K562 (cell line): Measurements from ENCODE around the gene ZNF335. TPM values are rescaled to one million over a fixed set of nuclear protein-coding genes. Genes with fewer than 3 reads are reported as not detected.
A peak's percentile ranks its signal among the peaks of the same experiment; 100 is the strongest.

ENCODE experiments used
- ARID2 ChIP-seq: fragments of 450-650 bp; IDR thresholded peaks from 2 replicates; pipeline ENCODE4 v1.6.1; 2017; ENCODE audit warnings: antibody characterized with exemption, mild to moderate bottlenecking
- ATF1 ChIP-seq, 2 experiments: fragments of 450-650 bp in 1 of 2; IDR thresholded peaks; 2 replicates each; pipeline ENCODE4 v1.6.1; 2016; ENCODE audit warnings: missing compliant biosample characterization in 1 of 2, missing genetic modification characterization in 1 of 2
- CBX2 ChIP-seq: fragments of 200-600 bp; sonication (generic); IDR thresholded peaks from one replicate; pipeline ENCODE4 v1.6.1; 2012; ENCODE audit warnings: mild to moderate bottlenecking, low read length, inconsistent platforms; ENCODE audit not compliant: insufficient read depth, poor library complexity, severe bottlenecking
- CBX5 ChIP-seq: IDR thresholded peaks from 2 replicates; pipeline ENCODE4 v1.6.1; 2014; ENCODE audit warnings: low read depth, borderline replicate concordance
- FUS ChIP-seq: fragments of 200-400 bp; formaldehyde crosslinking; optimal IDR thresholded peaks from 2 replicates; pipeline ENCODE3; 2017; ENCODE audit warnings: low read depth, low read length
- HNRNPK ChIP-seq: fragments of 200-400 bp; formaldehyde crosslinking; IDR thresholded peaks from one replicate; pipeline ENCODE4 v1.6.1; 2018; ENCODE audit warnings: mild to moderate bottlenecking, low read depth, low read length; ENCODE audit not compliant: poor library complexity, severe bottlenecking
- HSF4 ChIP-seq: fragments of 250-450 bp; sonication (Bioruptor Pico); IDR thresholded peaks from 2 replicates; pipeline ENCODE4 v2.1.2; 2022; ENCODE audit warnings: mild to moderate bottlenecking, moderate library complexity, borderline replicate concordance
- JUN ChIP-seq, 2 experiments: sonication (generic) in 1 of 2; formaldehyde crosslinking in 1 of 2; IDR thresholded peaks; 2 replicates each; pipeline versions ENCODE4 v1.6.1 to v1.8.0; 2012 to 2022; ENCODE audit warnings: borderline replicate concordance in 2 of 2, mild to moderate bottlenecking in 2 of 2, improper control_type of control experiment in 1 of 2, low read depth in 1 of 2, low read length in 1 of 2, missing genetic modification reagents in 1 of 2
- JUND ChIP-seq, 2 experiments: IDR thresholded peaks; 2 replicates in 1 of 2; 3 replicates in 1 of 2; pipeline ENCODE4 v1.6.1; 2011; ENCODE audit warnings: borderline replicate concordance in 2 of 2, low read depth in 2 of 2, low read length in 2 of 2, improper control_type of control experiment in 1 of 2, missing biosample characterization in 1 of 2, missing genetic modification characterization in 1 of 2, missing genetic modification reagents in 1 of 2
- MCM2 ChIP-seq: fragments of 450-650 bp; IDR thresholded peaks from 2 replicates; pipeline ENCODE4 v1.6.1; 2017; ENCODE audit warnings: low read depth, mild to moderate bottlenecking
- NFE2 ChIP-seq: IDR thresholded peaks from 2 replicates; pipeline ENCODE4 v1.6.1; 2014; ENCODE audit warnings: antibody characterized with exemption, low read depth
- NR4A1 ChIP-seq, 2 experiments: fragments of 250-450 bp in 1 of 2; fragments of 450-650 bp in 1 of 2; sonication (Bioruptor Pico) in 1 of 2; IDR thresholded peaks; 2 replicates each; pipeline versions ENCODE4 v1.4.0 to v1.6.1; 2016 to 2020; ENCODE audit warnings: mild to moderate bottlenecking in 2 of 2, missing compliant biosample characterization in 1 of 2, missing genetic modification characterization in 1 of 2, moderate library complexity in 1 of 2
- POLR2AphosphoS5 ChIP-seq: IDR thresholded peaks from 2 replicates; pipeline ENCODE4 v1.6.1; 2011; ENCODE audit warnings: mild to moderate bottlenecking, low read depth, low read length, moderate library complexity; ENCODE audit not compliant: control insufficient read depth, insufficient read depth
- RUNX1 ChIP-seq: sonication (generic); IDR thresholded peaks from 2 replicates; pipeline ENCODE4 v1.6.1; 2016; ENCODE audit warnings: antibody characterized with exemption, low read depth
- SAFB ChIP-seq: fragments of 200-400 bp; formaldehyde crosslinking; IDR thresholded peaks from 2 replicates; pipeline ENCODE4 v1.6.1; 2017; ENCODE audit warnings: low read depth, low read length, borderline replicate concordance
- SMAD4 ChIP-seq: fragments of 250-450 bp; sonication (Bioruptor Pico); conservative IDR thresholded peaks from 2 replicates; pipeline ENCODE4 v1.8.0; 2021; ENCODE audit warnings: inconsistent platforms, mild to moderate bottlenecking, moderate library complexity
- SNRNP70 ChIP-seq: fragments of 200-400 bp; formaldehyde crosslinking; optimal IDR thresholded peaks from 2 replicates; pipeline ENCODE3; 2017; ENCODE audit warnings: low read depth, low read length
- TAF1 ChIP-seq: IDR thresholded peaks from 2 replicates; pipeline ENCODE4 v1.6.1; 2011; ENCODE audit warnings: mild to moderate bottlenecking, low read length, moderate library complexity; ENCODE audit not compliant: insufficient read depth, control insufficient read depth, severe bottlenecking; ENCODE audit errors: extremely low read depth
- U2AF1 ChIP-seq: fragments of 200-400 bp; formaldehyde crosslinking; optimal IDR thresholded peaks from 2 replicates; pipeline ENCODE3; 2017; ENCODE audit warnings: mild to moderate bottlenecking, low read depth, low read length, moderate library complexity
- ZNF124 ChIP-seq: sonication (generic); formaldehyde crosslinking; IDR thresholded peaks from 2 replicates; pipeline ENCODE4 v1.8.1; 2022; ENCODE audit warnings: missing genetic modification reagents
- ZNF551 ChIP-seq: fragments of 250-450 bp; sonication (Bioruptor Pico); IDR thresholded peaks from 2 replicates; pipeline ENCODE4 v1.5.0; 2021; ENCODE audit warnings: mild to moderate bottlenecking, moderate library complexity
- ZNF561 ChIP-seq: fragments of 450-650 bp; formaldehyde crosslinking; conservative IDR thresholded peaks from 2 replicates; pipeline ENCODE4 v1.4.0; 2020; ENCODE audit warnings: mild to moderate bottlenecking, moderate library complexity
- ZNF583 ChIP-seq: fragments of 250-450 bp; sonication (Bioruptor Pico); IDR thresholded peaks from 2 replicates; pipeline ENCODE4 v1.4.0; 2020
- ZNF778 ChIP-seq: fragments of 450-650 bp; formaldehyde crosslinking; IDR thresholded peaks from 2 replicates; pipeline ENCODE4 v1.4.0; 2020; ENCODE audit warnings: mild to moderate bottlenecking, moderate library complexity
- ZNF785 ChIP-seq: fragments of 250-450 bp; sonication (Bioruptor Pico); IDR thresholded peaks from 2 replicates; pipeline ENCODE4 v1.4.0; 2020; ENCODE audit warnings: mild to moderate bottlenecking
- polyA plus RNA-seq, 8 experiments: library from polyadenylated mRNA; depleted of rRNA in 4 of 8; stranded (reverse) in 5 of 8; unstranded in 3 of 8; fragments of >200 nt; fragmentation: Nextera tagmentation in 2 of 8; fragmentation: Illumina TruSeq in 1 of 8; extraction: Ambion mirVana in 2 of 8; extraction: Trizol in 1 of 8; gene quantifications; 2 replicates each; pipeline versions ENCODE4 v1.2.1 to v1.2.3, GENCODE V29; 2011 to 2014; ENCODE audit warnings: inconsistent platforms in 1 of 8, missing spikeins in 1 of 8
- total RNA-seq, 7 experiments: library from RNA; depleted of rRNA in 6 of 7; stranded (reverse); fragments of >200 nt in 6 of 7; fragmentation: Illumina TruSeq in 2 of 7; extraction: Trizol in 2 of 7; gene quantifications; 2 replicates each; pipeline versions ENCODE4 v1.2.1 to v1.2.3, GENCODE V29; 2011 to 2021; ENCODE audit warnings: low replicate concordance in 1 of 7
- TF ChIP-seq, protein P1 (sequence below): fragments of 150-350 bp; conservative IDR thresholded peaks from 2 replicates; pipeline ENCODE4 v1.6.1; 2014; ENCODE audit warnings: low read length

The ZNF335 gene
- total and polyA plus RNA-seq, 9 of the 15 experiments (the other 6 are each of a cell fraction or from before 2014, with no cell fraction given) = 0.39 to 16.0 (median 7.6) TPM

DNA sequence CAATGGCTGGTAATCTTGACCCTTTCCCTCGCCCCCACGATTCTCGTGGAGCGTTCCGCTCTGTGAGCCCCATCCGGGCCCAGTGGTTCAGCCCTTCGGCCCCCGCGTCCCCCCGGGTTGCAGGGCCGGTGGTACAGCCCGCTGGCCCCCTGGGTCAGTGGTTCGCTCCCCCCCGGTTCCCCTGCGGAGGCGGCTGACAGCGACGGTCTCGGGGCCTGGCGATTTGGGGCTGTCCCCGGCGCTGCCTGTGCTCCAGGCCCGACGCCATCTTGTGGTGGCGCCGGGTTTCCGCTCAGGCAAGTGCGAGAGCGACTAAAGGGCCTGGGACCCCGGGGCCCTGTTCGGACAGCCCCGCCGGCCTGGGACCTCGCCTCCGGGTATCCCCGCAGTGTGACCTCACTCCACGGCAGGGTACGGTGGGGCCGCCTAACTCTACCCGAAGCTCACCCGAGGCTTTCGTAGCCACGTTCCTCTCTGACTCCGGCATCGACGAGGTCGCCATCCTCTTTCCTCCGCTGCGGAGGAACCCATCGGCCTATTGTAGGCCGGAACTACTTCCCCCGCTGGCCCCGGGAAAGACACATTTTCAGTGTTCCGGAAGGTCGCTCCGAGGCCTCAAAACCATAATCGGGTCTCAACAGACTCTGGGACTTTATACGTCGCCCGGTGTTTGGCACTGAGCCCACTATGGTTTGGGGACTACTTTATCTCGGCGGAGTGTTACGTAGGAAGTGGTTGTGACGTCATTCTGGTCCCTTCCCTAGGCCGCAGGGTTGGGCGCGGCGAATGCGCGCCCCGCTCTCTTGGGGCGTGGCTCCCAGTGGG lies at the start of gene ZNF335 (continued):
- TF ChIP-seq POLR2AphosphoS5 (no peak), JUND (IDR thresholded peaks at IDR 0.05; ENCODE audit: borderline replicate concordance, low read depth, low read length) (peak; percentile 96), JUND (tag; IDR thresholded peaks at IDR 0.05; ENCODE audit: borderline replicate concordance, low read depth, low read length) (peak; percentile 99), HSF4 (no peak), SNRNP70 (no peak), ZNF583 (CRISPR knock-in tag) (no peak; the same call in 1 of the 2 replicates), RUNX1 (no peak), CBX5 (no peak), ATF1 (CRISPR knock-in tag; IDR thresholded peaks at IDR 0.05) (peak; percentile 94), ATF1 (tag; IDR thresholded peaks at IDR 0.05) (peak; percentile 100), ZNF778 (no peak), CBX2 (no peak), ZNF561 (no peak), HNRNPK (no peak), NR4A1 (CRISPR knock-in tag; IDR thresholded peaks at IDR 0.05) (no peak), NR4A1 (tag; IDR thresholded peaks at IDR 0.05) (peak; percentile 18; the same call in 1 of the 2 replicates), SMAD4 (peak; percentile 63; the same call in 1 of the 2 replicates), NFE2 (peak; percentile 94), ZNF785 (CRISPR knock-in tag) (no peak), ARID2 (no peak), JUN (IDR thresholded peaks at IDR 0.05; ENCODE audit: borderline replicate concordance, low read depth, low read length) (peak; percentile 82), JUN (CRISPR knock-in tag; IDR thresholded peaks at IDR 0.05; ENCODE audit: borderline replicate concordance) (peak; percentile 97), SAFB (no peak), FUS (peak; percentile 93), U2AF1 (no peak), TAF1 (peak; percentile 46), MCM2 (no peak), ZNF124 (CRISPR knock-in tag) (no peak), ZNF551 (CRISPR knock-in tag) (no peak)
- TF ChIP-seq, protein P1, sequence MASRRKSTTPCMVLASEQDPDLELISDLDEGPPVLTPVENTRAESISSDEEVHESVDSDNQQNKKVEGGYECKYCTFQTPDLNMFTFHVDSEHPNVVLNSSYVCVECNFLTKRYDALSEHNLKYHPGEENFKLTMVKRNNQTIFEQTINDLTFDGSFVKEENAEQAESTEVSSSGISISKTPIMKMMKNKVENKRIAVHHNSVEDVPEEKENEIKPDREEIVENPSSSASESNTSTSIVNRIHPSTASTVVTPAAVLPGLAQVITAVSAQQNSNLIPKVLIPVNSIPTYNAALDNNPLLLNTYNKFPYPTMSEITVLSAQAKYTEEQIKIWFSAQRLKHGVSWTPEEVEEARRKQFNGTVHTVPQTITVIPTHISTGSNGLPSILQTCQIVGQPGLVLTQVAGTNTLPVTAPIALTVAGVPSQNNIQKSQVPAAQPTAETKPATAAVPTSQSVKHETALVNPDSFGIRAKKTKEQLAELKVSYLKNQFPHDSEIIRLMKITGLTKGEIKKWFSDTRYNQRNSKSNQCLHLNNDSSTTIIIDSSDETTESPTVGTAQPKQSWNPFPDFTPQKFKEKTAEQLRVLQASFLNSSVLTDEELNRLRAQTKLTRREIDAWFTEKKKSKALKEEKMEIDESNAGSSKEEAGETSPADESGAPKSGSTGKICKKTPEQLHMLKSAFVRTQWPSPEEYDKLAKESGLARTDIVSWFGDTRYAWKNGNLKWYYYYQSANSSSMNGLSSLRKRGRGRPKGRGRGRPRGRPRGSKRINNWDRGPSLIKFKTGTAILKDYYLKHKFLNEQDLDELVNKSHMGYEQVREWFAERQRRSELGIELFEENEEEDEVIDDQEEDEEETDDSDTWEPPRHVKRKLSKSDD = no peak
